ENCODE data around the gene CLEC18A. TPM values are rescaled to one million over a fixed set of nuclear protein-coding genes. Genes with fewer than 3 reads are reported as not detected.
"Not testable (repeated sequence)": the region's sequence is repeated elsewhere in the genome, so short reads cannot be mapped to it uniquely, and the experiment has no call there.

The CLEC18A gene
- total RNA-seq, 1 donor from 2014 or later, result 3.4 TPM

DNA sequence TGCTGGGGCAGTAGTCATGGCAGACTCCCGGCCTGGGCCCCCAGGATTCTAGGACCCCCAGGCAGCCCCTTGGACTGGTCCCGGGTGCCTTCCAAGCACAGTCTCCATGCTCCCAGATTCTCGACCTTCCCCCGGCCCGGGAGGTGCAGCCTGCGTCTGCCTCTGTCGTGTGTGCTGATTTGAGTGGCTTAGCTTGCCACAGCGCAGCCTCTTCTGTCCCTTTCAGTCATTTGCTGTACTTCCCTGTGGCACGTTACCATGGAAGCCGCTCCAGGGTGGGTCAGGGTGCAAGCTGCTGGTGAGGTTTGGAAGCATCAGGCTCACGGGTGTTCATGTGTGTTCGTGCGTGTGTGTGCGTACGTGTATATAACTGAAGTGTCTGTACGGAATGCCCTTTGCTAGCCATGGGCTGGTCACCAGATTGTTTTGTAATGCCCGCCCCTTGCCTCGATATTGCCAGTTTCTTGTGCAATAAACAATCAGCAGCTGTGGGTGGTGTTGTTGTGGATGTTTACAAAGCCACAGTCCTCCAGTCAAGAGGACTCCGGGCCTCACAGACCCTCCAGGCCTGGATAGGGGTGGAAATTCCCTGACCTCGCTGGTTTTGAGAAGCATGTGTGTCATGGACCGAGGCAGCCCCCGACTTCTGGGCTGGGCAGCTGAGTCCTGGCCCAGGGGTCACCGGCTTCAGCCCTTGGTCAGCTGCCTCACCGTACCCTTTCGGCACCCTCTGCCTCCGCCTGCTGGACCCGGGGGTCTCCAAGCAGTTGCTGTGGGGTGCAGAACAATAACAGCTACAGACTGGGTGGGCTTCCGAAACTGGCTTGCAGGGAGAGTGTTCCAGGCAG, 9.7 kb upstream of the CLEC18A start:
- Mint-ChIP-seq H3K27ac (ENCODE audit: unreplicated experiment) (no peak overlapping the region), H3K36me3 (ENCODE audit: low read depth, unreplicated experiment) (peaks cover 20% of the 10 kb centered on the region), H3K9me3 (ENCODE audit: unreplicated experiment) (no peaks in the 10 kb centered on the region), H3K4me1 (ENCODE audit: low read depth, unreplicated experiment) (no peaks in the 10 kb centered on the region), H3K27me3 (ENCODE audit: low read depth, unreplicated experiment) (no peaks in the 10 kb centered on the region), H3K4me3 (ENCODE audit: unreplicated experiment) (no peak overlapping the region)
- Histone ChIP-seq H3K9me3 (ENCODE audit: insufficient read depth, low read depth, low read length) (no peaks in the 10 kb centered on the region), H3K9ac (ENCODE audit: low read length) (no peak overlapping the region), H3K79me2 (ENCODE audit: insufficient read depth, low read length) (no peaks in the 10 kb centered on the region), H3K4me1 (ENCODE audit: insufficient read depth, low read length) (no peaks in the 10 kb centered on the region), H2AFZ (ENCODE audit: low read depth, low read length) (no peak overlapping the region), H3K27me3 (ENCODE audit: insufficient read depth, low read length) (no peaks in the 10 kb centered on the region), H4K20me1 (ENCODE audit: insufficient read depth, low read length) (no peaks in the 10 kb centered on the region), H3K4me2 (ENCODE audit: low read length) (no peak overlapping the region), H3K4me3 (ENCODE audit: insufficient read depth, low read depth, low read length) (no peak overlapping the region), H3K27ac (ENCODE audit: low read depth, low read length) (no peak overlapping the region), H3K36me3 (ENCODE audit: insufficient read depth, low read length) (peaks cover 16% of the 10 kb centered on the region)
- no peak for DNase-seq (ENCODE audit: low read depth)
- no peak for FAIRE-seq
- TF ChIP-seq, protein P1, sequence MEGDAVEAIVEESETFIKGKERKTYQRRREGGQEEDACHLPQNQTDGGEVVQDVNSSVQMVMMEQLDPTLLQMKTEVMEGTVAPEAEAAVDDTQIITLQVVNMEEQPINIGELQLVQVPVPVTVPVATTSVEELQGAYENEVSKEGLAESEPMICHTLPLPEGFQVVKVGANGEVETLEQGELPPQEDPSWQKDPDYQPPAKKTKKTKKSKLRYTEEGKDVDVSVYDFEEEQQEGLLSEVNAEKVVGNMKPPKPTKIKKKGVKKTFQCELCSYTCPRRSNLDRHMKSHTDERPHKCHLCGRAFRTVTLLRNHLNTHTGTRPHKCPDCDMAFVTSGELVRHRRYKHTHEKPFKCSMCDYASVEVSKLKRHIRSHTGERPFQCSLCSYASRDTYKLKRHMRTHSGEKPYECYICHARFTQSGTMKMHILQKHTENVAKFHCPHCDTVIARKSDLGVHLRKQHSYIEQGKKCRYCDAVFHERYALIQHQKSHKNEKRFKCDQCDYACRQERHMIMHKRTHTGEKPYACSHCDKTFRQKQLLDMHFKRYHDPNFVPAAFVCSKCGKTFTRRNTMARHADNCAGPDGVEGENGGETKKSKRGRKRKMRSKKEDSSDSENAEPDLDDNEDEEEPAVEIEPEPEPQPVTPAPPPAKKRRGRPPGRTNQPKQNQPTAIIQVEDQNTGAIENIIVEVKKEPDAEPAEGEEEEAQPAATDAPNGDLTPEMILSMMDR (IDR thresholded peaks at IDR 0.05; ENCODE audit: insufficient read depth, low read depth, low read length), result no peak
- TF ChIP-seq EZH2 (IDR thresholded peaks at IDR 0.05; ENCODE audit: insufficient read depth, low read length), result no peak

DNA sequence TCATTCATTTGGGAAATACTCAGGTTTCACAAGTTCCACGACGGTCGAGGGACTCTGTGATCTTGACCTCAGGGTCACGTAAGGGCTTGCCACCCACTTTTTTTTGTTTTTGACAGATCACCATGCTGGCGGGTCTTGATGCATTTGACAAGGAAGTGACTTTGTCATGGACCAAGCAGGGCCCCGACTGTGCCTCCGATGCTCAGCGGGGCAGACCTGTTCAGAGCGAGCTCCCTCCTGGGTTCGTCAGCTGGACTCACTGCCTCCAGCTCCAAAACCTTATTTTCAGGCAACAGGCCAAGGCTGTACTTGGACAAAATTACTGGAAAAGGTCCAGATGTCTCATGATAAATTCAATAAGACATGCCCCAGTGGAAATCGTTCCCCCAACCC, 9.0 kb upstream of the CLEC18A start:
- Mint-ChIP-seq H3K4me3 (ENCODE audit: unreplicated experiment) (no peak overlapping the region), H3K27ac (ENCODE audit: unreplicated experiment) (no peak overlapping the region), H3K9me3 (ENCODE audit: unreplicated experiment) (no peaks in the 10 kb centered on the region), H3K27me3 (ENCODE audit: low read depth, unreplicated experiment) (no peaks in the 10 kb centered on the region), H3K36me3 (ENCODE audit: low read depth, unreplicated experiment) (peaks cover 15% of the 10 kb centered on the region), H3K4me1 (ENCODE audit: low read depth, unreplicated experiment) (no peaks in the 10 kb centered on the region)
- DNase-seq (ENCODE audit: low read depth), result no peak
- Histone ChIP-seq H2AFZ (ENCODE audit: low read depth, low read length) (no peak overlapping the region), H3K4me1 (ENCODE audit: insufficient read depth, low read length) (no peaks in the 10 kb centered on the region), H3K4me3 (ENCODE audit: insufficient read depth, low read depth, low read length) (no peak overlapping the region), H3K9ac (ENCODE audit: low read length) (no peak overlapping the region), H3K36me3 (ENCODE audit: insufficient read depth, low read length) (peaks cover 16% of the 10 kb centered on the region), H3K9me3 (ENCODE audit: insufficient read depth, low read depth, low read length) (no peaks in the 10 kb centered on the region), H3K4me2 (ENCODE audit: low read length) (no peak overlapping the region), H3K79me2 (ENCODE audit: insufficient read depth, low read length) (no peaks in the 10 kb centered on the region), H4K20me1 (ENCODE audit: insufficient read depth, low read length) (no peaks in the 10 kb centered on the region), H3K27ac (ENCODE audit: low read depth, low read length) (no peak overlapping the region), H3K27me3 (ENCODE audit: insufficient read depth, low read length) (no peaks in the 10 kb centered on the region)
- TF ChIP-seq EZH2 (IDR thresholded peaks at IDR 0.05; ENCODE audit: insufficient read depth, low read length), result no peak
- TF ChIP-seq, protein P1 (IDR thresholded peaks at IDR 0.05; ENCODE audit: insufficient read depth, low read depth, low read length), result no peak
- FAIRE-seq, result no peak

DNA sequence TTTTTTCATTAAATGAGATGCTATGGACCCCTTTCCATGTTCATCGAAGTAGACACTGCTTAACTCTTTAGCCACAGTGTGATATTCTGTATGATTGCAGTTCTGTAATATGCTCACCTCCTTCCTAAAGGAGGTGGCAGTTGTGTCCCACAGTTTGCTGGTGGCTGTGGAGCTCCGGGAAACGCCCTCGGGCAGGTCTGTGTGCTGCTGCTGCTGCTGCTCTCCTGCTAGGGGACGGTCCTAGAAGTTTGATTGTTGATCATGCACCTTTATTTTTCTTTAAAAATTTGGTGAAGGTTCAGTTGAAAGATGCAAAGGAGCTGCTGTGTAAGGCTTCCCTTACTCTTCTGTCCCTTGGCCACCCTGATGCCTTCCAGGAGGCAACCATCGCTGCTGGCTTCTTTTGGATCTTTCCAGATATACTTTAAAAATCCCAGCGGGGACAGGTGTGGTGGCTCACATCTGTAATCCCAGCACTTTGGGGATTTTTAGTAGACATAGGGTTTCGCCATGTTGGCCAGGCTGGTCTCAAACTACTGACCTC, 8.4 kb upstream of the CLEC18A start:
- Histone ChIP-seq H4K20me1 (ENCODE audit: insufficient read depth, low read length) (no peaks in the 10 kb centered on the region), H3K4me1 (ENCODE audit: insufficient read depth, low read length) (no peaks in the 10 kb centered on the region), H3K27ac (ENCODE audit: low read depth, low read length) (no peak overlapping the region), H3K27me3 (ENCODE audit: insufficient read depth, low read length) (no peaks in the 10 kb centered on the region), H3K4me3 (ENCODE audit: insufficient read depth, low read depth, low read length) (no peak overlapping the region), H3K79me2 (ENCODE audit: insufficient read depth, low read length) (no peaks in the 10 kb centered on the region), H3K36me3 (ENCODE audit: insufficient read depth, low read length) (peaks cover 11% of the 10 kb centered on the region), H3K9ac (ENCODE audit: low read length) (no peak overlapping the region), H2AFZ (ENCODE audit: low read depth, low read length) (no peak overlapping the region), H3K4me2 (ENCODE audit: low read length) (no peak overlapping the region), H3K9me3 (ENCODE audit: insufficient read depth, low read depth, low read length) (no peaks in the 10 kb centered on the region)
- Mint-ChIP-seq H3K9me3 (ENCODE audit: unreplicated experiment) (no peaks in the 10 kb centered on the region), H3K27ac (ENCODE audit: unreplicated experiment) (no peak overlapping the region), H3K27me3 (ENCODE audit: low read depth, unreplicated experiment) (no peaks in the 10 kb centered on the region), H3K4me1 (ENCODE audit: low read depth, unreplicated experiment) (no peaks in the 10 kb centered on the region), H3K36me3 (ENCODE audit: low read depth, unreplicated experiment) (peaks cover 10% of the 10 kb centered on the region), H3K4me3 (ENCODE audit: unreplicated experiment) (no peak overlapping the region)
- TF ChIP-seq EZH2 (IDR thresholded peaks at IDR 0.05; ENCODE audit: insufficient read depth, low read length), result no peak
- TF ChIP-seq, protein P1 (IDR thresholded peaks at IDR 0.05; ENCODE audit: insufficient read depth, low read depth, low read length), result no peak
- no peak for DNase-seq (ENCODE audit: low read depth)
- no peak for FAIRE-seq

- H3K4me1 Mint-ChIP-seq (ENCODE audit: low read depth, unreplicated experiment); H4K20me1 ChIP-seq (ENCODE audit: insufficient read depth, low read length); DNase-seq (ENCODE audit: low read depth); H3K9me3 ChIP-seq (ENCODE audit: insufficient read depth, low read depth, low read length); H3K9me3 Mint-ChIP-seq (ENCODE audit: unreplicated experiment); H3K9ac ChIP-seq (ENCODE audit: low read length); H3K36me3 Mint-ChIP-seq (ENCODE audit: low read depth, unreplicated experiment); H3K27ac Mint-ChIP-seq (ENCODE audit: unreplicated experiment); H3K27me3 ChIP-seq (ENCODE audit: insufficient read depth, low read length); H3K79me2 ChIP-seq (ENCODE audit: insufficient read depth, low read length); FAIRE-seq; H3K4me2 ChIP-seq (ENCODE audit: low read length); H3K36me3 ChIP-seq (ENCODE audit: insufficient read depth, low read length); H3K4me3 Mint-ChIP-seq (ENCODE audit: unreplicated experiment); H3K4me1 ChIP-seq (ENCODE audit: insufficient read depth, low read length); H2AFZ ChIP-seq (ENCODE audit: low read depth, low read length); H3K27me3 Mint-ChIP-seq (ENCODE audit: low read depth, unreplicated experiment); H3K4me3 ChIP-seq (ENCODE audit: insufficient read depth, low read depth, low read length); H3K27ac ChIP-seq (ENCODE audit: low read depth, low read length): not testable (repeated sequence)
Observed at GRCh38 chr16:69943241-69944036, 7.7 kb upstream of the CLEC18A start.
